ENCODE measurements around the gene PPAT.

Gene PPAT

DNA sequence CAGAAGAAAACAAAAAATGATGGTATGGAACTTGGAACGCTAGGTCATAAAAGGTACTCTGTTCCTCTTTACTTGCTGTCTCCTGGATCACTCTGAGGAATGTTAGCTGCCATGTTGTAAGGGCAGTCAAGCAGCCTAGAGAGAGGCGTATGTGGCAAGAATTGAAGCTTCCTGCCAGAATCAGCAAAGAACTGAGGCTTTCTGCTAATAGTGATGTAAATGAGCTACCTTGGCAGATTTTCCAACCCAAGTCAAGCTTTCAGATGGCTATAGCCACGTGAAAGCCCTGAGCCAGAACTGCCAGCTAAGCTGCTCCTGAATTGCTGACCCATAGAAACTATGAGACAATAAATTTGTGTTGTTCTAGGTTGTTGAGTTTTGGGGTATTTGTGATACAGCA is 86.8 kb downstream of the PPAT start:
- Histone ChIP-seq H3K4me2 (ENCODE audit: low read depth, low read length, poor library complexity, severe bottlenecking) (no peak overlapping the region), H3K27me3 (ENCODE audit: insufficient read depth, low read length, poor library complexity, severe bottlenecking) (no peaks in the 10 kb centered on the region), H3F3A (ENCODE audit: low read depth) (no peaks in the 10 kb centered on the region), H3K4me3 (ENCODE audit: low read length, poor library complexity, severe bottlenecking) (no peak overlapping the region), H4K20me1 (ENCODE audit: insufficient read depth, low read length, poor library complexity, severe bottlenecking) (no peaks in the 10 kb centered on the region), H3K9me3 (ENCODE audit: insufficient read depth, low read depth, low read length) (no peaks in the 10 kb centered on the region), H2AFZ (ENCODE audit: low read length) (no peak overlapping the region), H3K4me1 (ENCODE audit: insufficient read depth, low read length, poor library complexity, severe bottlenecking) (no peaks in the 10 kb centered on the region), H3K79me2 (ENCODE audit: insufficient read depth, low read length) (no peaks in the 10 kb centered on the region), H3K9ac (ENCODE audit: low read depth, low read length, poor library complexity, severe bottlenecking) (no peak overlapping the region), H3K36me3 (ENCODE audit: insufficient read depth, low read length) (peaks cover 3% of the 10 kb centered on the region; the same call in 1 of the 2 replicates), H3K9me2 (replicated peaks; ENCODE audit: low read depth, low read length) (no peaks in the 10 kb centered on the region)
- TF ChIP-seq, protein P1, sequence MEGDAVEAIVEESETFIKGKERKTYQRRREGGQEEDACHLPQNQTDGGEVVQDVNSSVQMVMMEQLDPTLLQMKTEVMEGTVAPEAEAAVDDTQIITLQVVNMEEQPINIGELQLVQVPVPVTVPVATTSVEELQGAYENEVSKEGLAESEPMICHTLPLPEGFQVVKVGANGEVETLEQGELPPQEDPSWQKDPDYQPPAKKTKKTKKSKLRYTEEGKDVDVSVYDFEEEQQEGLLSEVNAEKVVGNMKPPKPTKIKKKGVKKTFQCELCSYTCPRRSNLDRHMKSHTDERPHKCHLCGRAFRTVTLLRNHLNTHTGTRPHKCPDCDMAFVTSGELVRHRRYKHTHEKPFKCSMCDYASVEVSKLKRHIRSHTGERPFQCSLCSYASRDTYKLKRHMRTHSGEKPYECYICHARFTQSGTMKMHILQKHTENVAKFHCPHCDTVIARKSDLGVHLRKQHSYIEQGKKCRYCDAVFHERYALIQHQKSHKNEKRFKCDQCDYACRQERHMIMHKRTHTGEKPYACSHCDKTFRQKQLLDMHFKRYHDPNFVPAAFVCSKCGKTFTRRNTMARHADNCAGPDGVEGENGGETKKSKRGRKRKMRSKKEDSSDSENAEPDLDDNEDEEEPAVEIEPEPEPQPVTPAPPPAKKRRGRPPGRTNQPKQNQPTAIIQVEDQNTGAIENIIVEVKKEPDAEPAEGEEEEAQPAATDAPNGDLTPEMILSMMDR (conservative IDR thresholded peaks at IDR 0.05; ENCODE audit: low read length) = no peak
- no peak for TF ChIP-seq EZH2phosphoT487 (IDR thresholded peaks at IDR 0.05; ENCODE audit: borderline replicate concordance)

- H3K4me2 ChIP-seq (ENCODE audit: low read depth, low read length, poor library complexity, severe bottlenecking) = no peak overlapping the region
- no peaks in the 10 kb centered on the region for H3K4me1 ChIP-seq (ENCODE audit: insufficient read depth, low read length, poor library complexity, severe bottlenecking)
- H3K36me3 ChIP-seq (ENCODE audit: insufficient read depth, low read length) = no peaks in the 10 kb centered on the region
- no peak for TF ChIP-seq EZH2phosphoT487 (IDR thresholded peaks at IDR 0.05; ENCODE audit: borderline replicate concordance)
- TF ChIP-seq, protein P1 (conservative IDR thresholded peaks at IDR 0.05; ENCODE audit: low read length) = no peak
- H3K9ac ChIP-seq (ENCODE audit: low read depth, low read length, poor library complexity, severe bottlenecking) = no peak overlapping the region
- no peak overlapping the region for H2AFZ ChIP-seq (ENCODE audit: low read length)
- H3K4me3 ChIP-seq (ENCODE audit: low read length, poor library complexity, severe bottlenecking) = no peak overlapping the region
- H4K20me1 ChIP-seq (ENCODE audit: insufficient read depth, low read length, poor library complexity, severe bottlenecking) = no peaks in the 10 kb centered on the region
- no peaks in the 10 kb centered on the region for H3F3A ChIP-seq (ENCODE audit: low read depth)
- no peaks in the 10 kb centered on the region for H3K9me3 ChIP-seq (ENCODE audit: insufficient read depth, low read depth, low read length)
- H3K9me2 ChIP-seq (replicated peaks; ENCODE audit: low read depth, low read length) = no peaks in the 10 kb centered on the region
- H3K27me3 ChIP-seq (ENCODE audit: insufficient read depth, low read length, poor library complexity, severe bottlenecking) = no peaks in the 10 kb centered on the region
- H3K79me2 ChIP-seq (ENCODE audit: insufficient read depth, low read length) = no peaks in the 10 kb centered on the region
These were observed 90.0 kb downstream of the PPAT start for GRCh38 chr4:56345458-56345857.
